ENCODE data around the gene NGLY1. TPM values are rescaled to one million over a fixed set of nuclear protein-coding genes. Genes with fewer than 3 reads are reported as not detected.

Gene NGLY1
- total and polyA plus RNA-seq, 2 of the 4 experiments (the other 2 are of a cell fraction), result 10.0 to 14.9 TPM

- ChIA-PET CTCF (interaction anchor here (0.7 kb wide), 1 partner anchor 84 kb away, joined by 6 read pairs; no protein-coding TSS in a partner anchor), POLR2A (ENCODE audit: unreplicated experiment) (no interaction called here)
- H3K18ac ChIP-seq (ENCODE audit: low read depth, low read length), result no peak overlapping the region
- no peak overlapping the region for H2AFZ ChIP-seq (replicated peaks; ENCODE audit: low read length, poor library complexity)
- TF ChIP-seq FOS (IDR thresholded peaks at IDR 0.05; ENCODE audit: low read depth, low read length) (no peak), MXI1 (IDR thresholded peaks at IDR 0.05; ENCODE audit: borderline replicate concordance, low read depth, low read length) (no peak), BHLHE40 (IDR thresholded peaks at IDR 0.05; ENCODE audit: low read depth, low read length) (no peak)
- intact Hi-C loops (cut with micrococcal nuclease), result no loop called here
- H4K5ac ChIP-seq (ENCODE audit: low read depth, low read length), result no peak overlapping the region
- H4K8ac ChIP-seq (ENCODE audit: low read depth in 2 of 2, low read length in 2 of 2), result no peak overlapping the region
- dilution Hi-C loops (cut with HindIII; ENCODE audit: low sequenced_read_pairs, unreplicated experiment), result no loop called here
- no peak overlapping the region for H2BK15ac ChIP-seq (ENCODE audit: low read depth, low read length)
- H3K4me1 ChIP-seq (ENCODE audit: control insufficient read depth, insufficient read depth, low read length), result no peaks in the 10 kb centered on the region
- in situ Hi-C loops (cut with MboI; ENCODE audit: low sequenced_read_pairs), result no loop called here
- BruUV-seq (replicated peaks), result no TSS peak
- no peak overlapping the region for H2BK120ac ChIP-seq (ENCODE audit: low read depth, low read length)
- no peak overlapping the region for H4K91ac ChIP-seq (ENCODE audit: insufficient read depth, low read depth, low read length)
- H3K4me3 ChIP-seq (ENCODE audit: insufficient read depth, low read depth, low read length), result no peak overlapping the region
- no peak overlapping the region for H2AK5ac ChIP-seq (ENCODE audit: low read depth, low read length)
- no peak overlapping the region for H3K9ac ChIP-seq (ENCODE audit: low read depth, low read length)
- no peaks in the 10 kb centered on the region for H3K36me3 ChIP-seq (ENCODE audit: control insufficient read depth, insufficient read depth, low read length)
- H3K27ac ChIP-seq (ENCODE audit: insufficient read depth, low read length), result no peak overlapping the region
- no peak overlapping the region for H2BK20ac ChIP-seq (ENCODE audit: low read depth, low read length)
- H3K4ac ChIP-seq (ENCODE audit: low read depth, low read length), result no peak overlapping the region
- ATAC-seq (ENCODE audit: low read depth) (no peak), DNase-seq (no peak)
- no peaks in the 10 kb centered on the region for H3K9me3 ChIP-seq (ENCODE audit: control insufficient read depth, insufficient read depth, low read length)
- no peak overlapping the region for H2BK5ac ChIP-seq (ENCODE audit: low read depth, low read length, poor library complexity, severe bottlenecking)
- no peaks in the 10 kb centered on the region for H4K20me1 ChIP-seq (ENCODE audit: insufficient read depth, low read length)
- no peak overlapping the region for H3K14ac ChIP-seq (replicated peaks; ENCODE audit: low read depth, low read length)
- 87% methylated on average over 11 of the region's 23 CpGs; no CpG with 5 or more reads in 1 of the 2 experiments for WGBS, 2 experiments (ENCODE audit: extremely low coverage in 2 of 2, insufficient read length in 1 of 2)
- peaks cover 2% of the 10 kb centered on the region; the same call in 1 of the 2 replicates for H3K27me3 ChIP-seq (ENCODE audit: control insufficient read depth, insufficient read depth, low read length)
- H3K79me1 ChIP-seq (ENCODE audit: low read depth in 1 of 2, low read length in 2 of 2), result no peaks in the 10 kb centered on the region
- H2AK9ac ChIP-seq (replicated peaks; ENCODE audit: low read depth, low read length, poor library complexity), result no peak overlapping the region
- H3K9me1 ChIP-seq (ENCODE audit: insufficient read depth, low read length), result no peaks in the 10 kb centered on the region
- H3K4me2 ChIP-seq (ENCODE audit: low read depth, low read length), result no peak overlapping the region
- H3K56ac ChIP-seq (ENCODE audit: extremely low read depth, insufficient read depth, low read length), result no peak overlapping the region
- H3K23ac ChIP-seq (ENCODE audit: low read depth, low read length), result no peak overlapping the region
Observed at GRCh38 chr3:25686766-25687165, 96.5 kb downstream of the NGLY1 start.
